Upper lobe of left lung (tissue), 6 donors: ENCODE measurements around the gene CDH11. TPM values are rescaled to one million over a fixed set of nuclear protein-coding genes. Genes with fewer than 3 reads are reported as not detected.

Source experiments
- ATAC-seq, 2 donors: fragments of 200-7000 bp; cut with Tn5 transposase; one replicate each; pipeline ENCODE4 v1.9.1; 2022; ENCODE audit warnings: mild to moderate bottlenecking in 2 of 2, moderate library complexity in 2 of 2; ENCODE audit not compliant: low FRiP score in 2 of 2
- DNase-seq, 2 donors: peaks; one replicate each; pipeline ENCODE4 v3.0.0-alpha.2; 2019 to 2020
- H3K27ac ChIP-seq, 4 donors: fragments of 200-600 bp; sonication (generic); one replicate each; pipeline ENCODE4 v1.5.1; 2016 to 2019
- H3K27me3 ChIP-seq, 4 donors: fragments of 200-600 bp; sonication (generic); one replicate each; pipeline ENCODE4 v1.5.1; 2017 to 2019
- H3K36me3 ChIP-seq, 4 donors: fragments of 200-600 bp; sonication (generic); one replicate each; pipeline ENCODE4 v1.5.1; 2016 to 2019
- H3K4me1 ChIP-seq, 4 donors: fragments of 200-600 bp; sonication (generic); one replicate each; pipeline ENCODE4 v1.5.1; 2018 to 2019
- H3K4me3 ChIP-seq, 4 donors: fragments of 200-600 bp; sonication (generic); one replicate each; pipeline ENCODE4 v1.5.1; 2017 to 2019; ENCODE audit warnings: mild to moderate bottlenecking in 2 of 4, moderate library complexity in 1 of 4
- H3K9me3 ChIP-seq, 4 donors: fragments of 200-600 bp; sonication (generic); one replicate each; pipeline ENCODE4 v1.5.1; 2018 to 2019
- EP300 ChIP-seq, 4 donors: sonication (generic); formaldehyde crosslinking; IDR thresholded peaks; one replicate each; pipeline ENCODE4 v1.5.1; 2017; ENCODE audit warnings: antibody characterized with exemption in 4 of 4, control low read depth in 2 of 4
- POLR2A ChIP-seq, 4 donors: fragments of 450-650 bp; IDR thresholded peaks; one replicate each; pipeline ENCODE4 v1.5.1; 2016 to 2017; ENCODE audit warnings: antibody characterized with exemption in 4 of 4, mild to moderate bottlenecking in 2 of 4
- POLR2AphosphoS5 ChIP-seq, 2 donors: sonication (generic); formaldehyde crosslinking; IDR thresholded peaks; one replicate each; pipeline ENCODE4 v1.5.1; 2017; ENCODE audit warnings: antibody characterized with exemption in 2 of 2
- WGBS, 2 donors: methylation state at CpG; one replicate each; pipeline ENCODE4 v1.1.5; 2017 to 2018; 5-methylcytosine and 5-hydroxymethylcytosine counted together
- total RNA-seq, 6 donors: library from RNA; depleted of rRNA in 4 of 6; stranded (reverse); fragments of >200 nt in 4 of 6; gene quantifications; one replicate each; pipeline versions ENCODE4 v1.1.0 to v1.2.1, GENCODE V29; 2016 to 2021
- TF ChIP-seq, protein P1 (sequence below), 6 experiments: fragments of 450-650 bp in 4 of 6; fragments of 200-600 bp in 2 of 6; sonication (generic) in 2 of 6; IDR thresholded peaks; one replicate each; pipeline ENCODE4 v1.5.1; 2016 to 2019; ENCODE audit warnings: antibody characterized with exemption in 6 of 6
- donor health status: DM: no; HTN: no; CAD: no; lungs with moderate emphysema.
- donor health status: DM: no; HTN: yes; CAD: no; lungs with severe emphysema.

CDH11 gene
- total RNA-seq, 6 donors from 2014 or later: 20.9 to 164 (median 74.2) TPM

DNA sequence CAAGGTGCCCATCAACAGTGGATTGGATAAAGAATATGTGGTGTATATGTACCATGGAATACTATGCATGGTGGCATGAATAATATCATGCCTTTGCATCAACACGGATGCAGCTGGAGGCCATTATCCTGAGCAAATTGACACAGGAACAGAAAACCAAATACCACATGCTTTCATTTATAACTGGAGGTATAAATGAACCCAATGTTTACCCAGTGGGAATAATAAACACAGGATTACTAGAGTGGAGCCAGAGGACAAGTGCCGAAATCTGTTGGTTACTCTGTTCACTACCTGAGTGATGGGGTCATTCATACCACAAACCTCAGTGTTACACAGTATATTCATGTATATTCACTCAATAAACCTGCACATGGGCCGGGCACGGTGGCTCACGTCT lies 125.2 kb downstream of the CDH11 start:
- Histone ChIP-seq H3K4me3 (no peak overlapping the region), H3K9me3 (no peaks in the 10 kb centered on the region), H3K4me1 (no peaks in the 10 kb centered on the region), H3K36me3 (peaks cover 0 to 4% (median 0%) of the 10 kb centered on the region in 4 donors), H3K27me3 (no peaks in the 10 kb centered on the region), H3K27ac (no peak overlapping the region)
- no peak for ATAC-seq
- DNase-seq: no peak
- TF ChIP-seq, protein P1, sequence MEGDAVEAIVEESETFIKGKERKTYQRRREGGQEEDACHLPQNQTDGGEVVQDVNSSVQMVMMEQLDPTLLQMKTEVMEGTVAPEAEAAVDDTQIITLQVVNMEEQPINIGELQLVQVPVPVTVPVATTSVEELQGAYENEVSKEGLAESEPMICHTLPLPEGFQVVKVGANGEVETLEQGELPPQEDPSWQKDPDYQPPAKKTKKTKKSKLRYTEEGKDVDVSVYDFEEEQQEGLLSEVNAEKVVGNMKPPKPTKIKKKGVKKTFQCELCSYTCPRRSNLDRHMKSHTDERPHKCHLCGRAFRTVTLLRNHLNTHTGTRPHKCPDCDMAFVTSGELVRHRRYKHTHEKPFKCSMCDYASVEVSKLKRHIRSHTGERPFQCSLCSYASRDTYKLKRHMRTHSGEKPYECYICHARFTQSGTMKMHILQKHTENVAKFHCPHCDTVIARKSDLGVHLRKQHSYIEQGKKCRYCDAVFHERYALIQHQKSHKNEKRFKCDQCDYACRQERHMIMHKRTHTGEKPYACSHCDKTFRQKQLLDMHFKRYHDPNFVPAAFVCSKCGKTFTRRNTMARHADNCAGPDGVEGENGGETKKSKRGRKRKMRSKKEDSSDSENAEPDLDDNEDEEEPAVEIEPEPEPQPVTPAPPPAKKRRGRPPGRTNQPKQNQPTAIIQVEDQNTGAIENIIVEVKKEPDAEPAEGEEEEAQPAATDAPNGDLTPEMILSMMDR (IDR thresholded peaks at IDR 0.05): no peak
- TF ChIP-seq EP300 (IDR thresholded peaks at IDR 0.05) (no peak), POLR2A (IDR thresholded peaks at IDR 0.05) (no peak)
- 81 to 83% methylated on average over 5 of the region's 5 CpGs for WGBS, 2 donors

DNA sequence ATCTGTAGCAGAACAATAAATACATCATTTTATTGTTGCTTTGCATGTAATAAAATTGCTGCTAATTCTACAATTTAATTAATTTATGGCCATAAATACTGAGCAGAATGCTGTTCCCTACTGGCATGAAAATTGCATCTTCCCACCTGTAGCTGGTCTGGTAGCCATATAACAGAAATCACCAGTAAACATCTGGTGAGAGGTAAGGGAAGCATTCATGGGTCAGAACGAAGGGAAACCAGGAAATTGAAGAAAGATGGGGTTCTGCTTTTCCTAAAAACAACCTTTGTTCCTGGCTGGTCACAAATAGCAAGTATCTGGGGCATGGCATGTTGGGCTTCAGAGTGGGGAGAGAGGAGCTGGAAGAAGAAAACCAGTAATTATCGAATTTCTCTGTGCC lies 128.4 kb downstream of the CDH11 start:
- Histone ChIP-seq H3K27ac (no peak overlapping the region), H3K27me3 (no peaks in the 10 kb centered on the region), H3K4me1 (no peaks in the 10 kb centered on the region), H3K9me3 (no peaks in the 10 kb centered on the region), H3K36me3 (peaks cover 0 to 8% (median 0%) of the 10 kb centered on the region in 4 donors), H3K4me3 (no peak overlapping the region)
- ATAC-seq (no peak), DNase-seq (no peak)
- WGBS, 2 donors: 59 to 64% methylated on average over 2 of the region's 2 CpGs
- TF ChIP-seq POLR2AphosphoS5 (IDR thresholded peaks at IDR 0.05): no peak

DNA sequence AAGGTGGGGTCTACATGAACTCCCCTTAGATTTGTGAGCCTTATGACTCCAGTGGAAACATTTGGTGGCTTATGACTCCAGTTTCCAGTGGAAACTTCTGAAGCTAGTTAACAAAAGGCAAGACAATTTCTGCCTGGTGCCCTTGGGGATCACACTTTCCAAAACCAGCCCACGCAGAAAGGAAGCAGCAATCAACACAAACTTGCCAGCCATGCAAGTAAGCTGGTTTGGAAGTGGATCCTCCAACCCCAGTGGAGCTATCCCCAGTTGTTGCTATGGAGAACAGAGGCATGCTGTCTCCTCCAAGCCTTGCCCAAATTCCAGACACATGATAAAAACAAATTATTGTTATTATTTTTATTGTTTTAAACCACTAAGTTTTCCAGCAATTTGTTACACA lies 130.9 kb downstream of the CDH11 start:
- peaks cover 0 to 16% (median 0%) of the 10 kb centered on the region in 4 donors for H3K36me3 ChIP-seq
- 83 to 88% methylated on average over 1 of the region's 1 CpG for WGBS, 2 donors
- no peak overlapping the region for H3K4me3 ChIP-seq

DNA sequence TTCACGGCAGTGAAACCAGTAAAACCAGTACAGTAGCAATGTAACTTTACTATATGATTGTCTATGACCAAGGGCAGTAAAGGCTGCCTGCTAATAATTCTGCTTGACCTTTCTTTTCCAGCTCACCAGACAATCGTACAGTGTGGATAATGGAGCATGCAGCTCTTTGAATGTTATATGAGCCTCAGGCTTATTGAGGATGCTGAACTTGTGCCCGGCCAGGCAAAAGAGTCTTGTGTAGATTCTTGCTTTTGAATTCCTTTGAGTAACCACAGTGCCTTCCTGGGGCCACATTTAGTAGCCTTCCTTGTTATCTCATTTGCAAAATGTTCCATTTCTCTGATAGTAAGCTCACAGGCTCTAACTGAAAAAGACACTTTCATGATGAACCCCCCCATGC lies 131.8 kb downstream of the CDH11 start:
- H3K9me3 ChIP-seq: no peaks in the 10 kb centered on the region

More for the DNA sequence above, 130.9 kb downstream of the CDH11 start:
- no peaks in the 10 kb centered on the region for H3K27me3 ChIP-seq
- no peaks in the 10 kb centered on the region for H3K4me1 ChIP-seq
- ATAC-seq: no peak
- no peaks in the 10 kb centered on the region for H3K9me3 ChIP-seq
- TF ChIP-seq POLR2AphosphoS5 (IDR thresholded peaks at IDR 0.05): no peak
- no peak for TF ChIP-seq EP300 (IDR thresholded peaks at IDR 0.05)
- TF ChIP-seq, protein P1 (IDR thresholded peaks at IDR 0.05): no peak
- TF ChIP-seq POLR2A (IDR thresholded peaks at IDR 0.05): no peak
- no peak for DNase-seq
- H3K27ac ChIP-seq: no peak overlapping the region

DNA sequence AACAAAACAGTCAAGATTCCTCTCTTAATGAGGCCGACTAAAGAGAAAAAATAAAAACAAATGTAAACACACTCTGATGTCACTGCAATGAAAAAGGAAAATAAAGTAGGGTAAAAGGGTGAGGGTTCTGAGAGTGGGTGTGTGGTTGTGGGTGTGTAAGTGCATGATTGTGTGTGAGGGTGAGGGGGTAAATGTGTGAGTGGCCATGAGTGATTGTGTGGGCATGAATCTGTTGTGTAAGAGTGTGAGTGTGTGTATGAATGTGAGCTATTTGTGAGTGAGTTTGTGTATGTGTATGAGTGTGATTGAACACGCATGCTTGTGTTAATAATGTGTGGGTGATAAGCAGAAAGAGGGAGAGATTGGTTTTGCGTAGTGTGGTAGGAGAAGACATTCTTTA lies 132.8 kb downstream of the CDH11 start:
- Histone ChIP-seq H3K4me3 (no peak overlapping the region), H3K4me1 (no peaks in the 10 kb centered on the region), H3K36me3 (peaks cover 0 to 16% (median 0%) of the 10 kb centered on the region in 4 donors), H3K27ac (no peak overlapping the region), H3K9me3 (no peaks in the 10 kb centered on the region), H3K27me3 (no peaks in the 10 kb centered on the region)
- 73 to 76% methylated on average over 3 of the region's 3 CpGs for WGBS, 2 donors
- TF ChIP-seq POLR2AphosphoS5 (IDR thresholded peaks at IDR 0.05): no peak
- TF ChIP-seq, protein P1 (IDR thresholded peaks at IDR 0.05): no peak
- DNase-seq (no peak), ATAC-seq (no peak)

More for the DNA sequence above, 131.8 kb downstream of the CDH11 start:
- H3K36me3 ChIP-seq: peaks cover 0 to 16% (median 0%) of the 10 kb centered on the region in 4 donors
- H3K4me3 ChIP-seq: no peak overlapping the region
- no peaks in the 10 kb centered on the region for H3K4me1 ChIP-seq
- DNase-seq (no peak), ATAC-seq (no peak)
- no peaks in the 10 kb centered on the region for H3K27me3 ChIP-seq
- no peak for TF ChIP-seq EP300 (IDR thresholded peaks at IDR 0.05)
- TF ChIP-seq POLR2AphosphoS5 (IDR thresholded peaks at IDR 0.05): no peak
- TF ChIP-seq, protein P1 (IDR thresholded peaks at IDR 0.05): no peak
- no peak for TF ChIP-seq POLR2A (IDR thresholded peaks at IDR 0.05)
- 56 to 63% methylated on average over 3 of the region's 3 CpGs for WGBS, 2 donors
- no peak overlapping the region for H3K27ac ChIP-seq
